ENCODE measurements around the gene PIGT.
A peak's percentile ranks its signal among the peaks of the same experiment; 100 is the strongest.

Gene PIGT

GRCh38 chr20:45432294-45432693, 16.4 kb downstream of the PIGT start:
- DNase-seq = no peak

- DNase-seq = no peak
Observed at GRCh38 chr20:45433316-45433715, 17.4 kb downstream of the PIGT start.

- no peak for DNase-seq
Observed at GRCh38 chr20:45433976-45434375, 18.0 kb downstream of the PIGT start.

- peak; percentile 59 for DNase-seq
Observed at GRCh38 chr20:45436732-45437485, 21.0 kb downstream of the PIGT start.

GRCh38 chr20:45440424-45440823, 24.5 kb downstream of the PIGT start:
- no peak for DNase-seq

GRCh38 chr20:45440891-45441685, 25.1 kb downstream of the PIGT start:
- DNase-seq = no peak

- no peak for DNase-seq
Observed at GRCh38 chr20:45441746-45442145, 25.8 kb downstream of the PIGT start.

GRCh38 chr20:45444050-45444449, 28.1 kb downstream of the PIGT start:
- no peak for DNase-seq

GRCh38 chr20:45445805-45446562, 30.0 kb downstream of the PIGT start:
- peak; percentile 5 for DNase-seq

- no peak for DNase-seq
Observed at GRCh38 chr20:45448270-45448669, 32.3 kb downstream of the PIGT start.

- no peak for DNase-seq
Observed at GRCh38 chr20:45449528-45449927, 33.6 kb downstream of the PIGT start.

- DNase-seq = peak; percentile 33
Observed at GRCh38 chr20:45450097-45450818, 34.3 kb downstream of the PIGT start.

GRCh38 chr20:45452238-45452637, 36.3 kb downstream of the PIGT start:
- no peak for DNase-seq

GRCh38 chr20:45452772-45453691, 37.1 kb downstream of the PIGT start:
- no peak for DNase-seq

- peak; percentile 22 for DNase-seq
Observed at GRCh38 chr20:45456632-45457031, 40.7 kb downstream of the PIGT start.

- DNase-seq = no peak
Observed at GRCh38 chr20:45459606-45460005, 43.7 kb downstream of the PIGT start.

- DNase-seq = no peak
Observed at GRCh38 chr20:45461225-45461624, 45.3 kb downstream of the PIGT start.

GRCh38 chr20:45462711-45463509, 47.0 kb downstream of the PIGT start:
- no peak for DNase-seq

GRCh38 chr20:45463709-45464108, 47.8 kb downstream of the PIGT start:
- no peak for DNase-seq

- DNase-seq = no peak
Observed at GRCh38 chr20:45465491-45466266, 49.7 kb downstream of the PIGT start.
